Spleen (tissue), 11 donors: ENCODE data around the gene DEPDC7. TPM values are rescaled to one million over a fixed set of nuclear protein-coding genes. Genes with fewer than 3 reads are reported as not detected.

ENCODE experiments used
- DNase-seq: peaks from one replicate; pipeline ENCODE4 v3.0.0-alpha.2; 2020
- H3K27ac ChIP-seq, 8 donors: fragments of 200-600 bp; sonication (generic) in 7 of 8; 1 replicate in 4 of 8; 2 replicates in 4 of 8; pipeline versions ENCODE4 v1.5.0 to v1.8.0; 2016 to 2021; ENCODE audit warnings: inconsistent platforms in 4 of 8, mild to moderate bottlenecking in 4 of 8, moderate library complexity in 1 of 8
- H3K27me3 ChIP-seq, 7 donors: fragments of 200-600 bp; sonication (generic) in 6 of 7; replicated peaks in 1 of 7; 1 replicate in 4 of 7; 2 replicates in 3 of 7; pipeline versions ENCODE4 v1.5.0 to v1.8.0; 2016 to 2021; ENCODE audit warnings: inconsistent platforms in 3 of 7, mild to moderate bottlenecking in 1 of 7
- H3K36me3 ChIP-seq, 6 donors: fragments of 200-600 bp; sonication (generic) in 5 of 6; 1 replicate in 4 of 6; 2 replicates in 2 of 6; pipeline versions ENCODE4 v1.5.0 to v1.8.0; 2016 to 2021; ENCODE audit warnings: inconsistent platforms in 2 of 6
- H3K4me1 ChIP-seq, 6 donors: fragments of 200-600 bp; sonication (generic) in 5 of 6; 1 replicate in 3 of 6; 2 replicates in 3 of 6; pipeline versions ENCODE4 v1.5.0 to v1.8.0; 2016 to 2021; ENCODE audit warnings: inconsistent platforms in 3 of 6
- H3K4me3 ChIP-seq, 8 donors: fragments of 200-600 bp; sonication (generic) in 7 of 8; 1 replicate in 4 of 8; 2 replicates in 4 of 8; pipeline versions ENCODE4 v1.5.0 to v1.8.0; 2016 to 2021; ENCODE audit warnings: inconsistent platforms in 4 of 8, mild to moderate bottlenecking in 4 of 8, moderate library complexity in 2 of 8
- H3K9me3 ChIP-seq, 8 donors: fragments of 200-600 bp; sonication (generic) in 7 of 8; 1 replicate in 4 of 8; 2 replicates in 4 of 8; pipeline versions ENCODE4 v1.5.0 to v1.8.0; 2016 to 2021; ENCODE audit warnings: inconsistent platforms in 4 of 8
- CTCF ChIP-seq, 11 experiments: fragments of 200-600 bp in 7 of 11; fragments of 450-650 bp in 4 of 11; sonication (generic) in 4 of 11; IDR thresholded peaks in 8 of 11; conservative IDR thresholded peaks in 3 of 11; 1 replicate in 7 of 11; 2 replicates in 4 of 11; pipeline versions ENCODE4 v1.4.0 to v1.8.0; 2016 to 2021; ENCODE audit warnings: antibody characterized with exemption in 11 of 11, inconsistent platforms in 4 of 11, mild to moderate bottlenecking in 1 of 11
- POLR2A ChIP-seq, 3 donors: fragments of 450-650 bp; IDR thresholded peaks; one replicate each; pipeline ENCODE4 v1.5.1; 2017; ENCODE audit warnings: antibody characterized with exemption in 3 of 3, mild to moderate bottlenecking in 1 of 3
- POLR2AphosphoS5 ChIP-seq, 3 donors: sonication (generic); formaldehyde crosslinking; IDR thresholded peaks; one replicate each; pipeline ENCODE4 v1.5.1; 2017; ENCODE audit warnings: antibody characterized with exemption in 3 of 3
- WGBS, 5 donors: extraction: QIAGEN DNeasy Blood & Tissue Kit in 3 of 5; methylation state at CpG; one replicate each; pipeline versions ENCODE4 v1.1.5 to v1.1.7; 2013 to 2018; 5-methylcytosine and 5-hydroxymethylcytosine counted together
- intact Hi-C: fragments of 100-400 bp; cut with DNase I; formaldehyde crosslinking; loops from one replicate; pipeline ENCODE4 v1.15.0; 2023; ENCODE audit warnings: low total_unique reads
- polyA plus RNA-seq, 3 donors: library from polyadenylated mRNA; stranded (reverse); fragments of 200-250 nt; gene quantifications; one replicate each; pipeline ENCODE4 v1.2.1, GENCODE V29; 2013
- total RNA-seq, 7 donors: library from RNA; depleted of rRNA in 3 of 7; stranded (reverse); fragments of >200 nt in 3 of 7; fragmentation: NEBNext Ultra II Directional in 4 of 7; extraction: Animal tissue kit (Norgen Biotek cat#: 25700) in 4 of 7; gene quantifications; one replicate each; pipeline versions ENCODE4 v1.1.0 to v1.2.1, GENCODE V29; 2016 to 2021
- donor health status: healthy with polysubstance abuse.
- donor health status: DM: no; HTN: no; CAD: no; lungs with moderate emphysema.
- donor health status: DM: no; HTN: no; CAD: no.
- donor health status: Bipolar disorder and iron deficiency.
- donor health status: healthy.
- donor health status: DM: no; HTN: no; CAD: no.
- donor health status: DM: yes; HTN: yes; CAD: no.

The DEPDC7 gene
- total and polyA plus RNA-seq, 10 donors = 0.30 to 0.88 (median 0.54) TPM; not detected in 3

- peaks cover 0 to 91% (median 59%) of the 10 kb centered on the region in 6 donors for H3K36me3 ChIP-seq
- H3K27ac ChIP-seq = no peak overlapping the region
- H3K4me3 ChIP-seq = no peak overlapping the region
- H3K27me3 ChIP-seq = no peaks in the 10 kb centered on the region
- no peak for TF ChIP-seq POLR2A (IDR thresholded peaks at IDR 0.05)
- peak in 2 of 3 donors; percentile 37 to 66 for TF ChIP-seq POLR2AphosphoS5 (IDR thresholded peaks at IDR 0.05)
- peak; percentile 69 to 91 (median 85) for TF ChIP-seq CTCF (IDR thresholded peaks at IDR 0.05 in 8 of 11, conservative IDR thresholded peaks at IDR 0.05 in 3 of 11)
- H3K4me1 ChIP-seq = peaks cover 12 to 33% (median 23%) of the 10 kb centered on the region in 6 donors
- no peaks in the 10 kb centered on the region for H3K9me3 ChIP-seq
- intact Hi-C loops = loop anchor here (5.0 kb wide), 1 partner anchor 103 kb away; no protein-coding TSS in a partner anchor
- WGBS, 5 donors = 69 to 77% (median 71%) methylated on average over 13 to 22 of the region's 22 CpGs
- DNase-seq = peak; percentile 91
Measured at GRCh38 chr11:33065445-33066178, 49.9 kb downstream of the DEPDC7 start.

GRCh38 chr11:33067294-33067693 lies 51.6 kb downstream of the DEPDC7 start:
- WGBS, 5 donors = 91 to 98% (median 95%) methylated on average over 3 of the region's 3 CpGs
- Histone ChIP-seq H3K9me3 (no peaks in the 10 kb centered on the region), H3K27ac (no peak overlapping the region), H3K4me3 (no peak overlapping the region), H3K27me3 (no peaks in the 10 kb centered on the region), H3K4me1 (peaks cover 12 to 33% (median 23%) of the 10 kb centered on the region in 6 donors), H3K36me3 (peaks cover 0 to 91% (median 64%) of the 10 kb centered on the region in 6 donors)
- intact Hi-C loops = loop anchor here (5.0 kb wide), 1 partner anchor 105 kb away; no protein-coding TSS in a partner anchor
- no peak for DNase-seq
- TF ChIP-seq POLR2A (IDR thresholded peaks at IDR 0.05) (no peak), CTCF (IDR thresholded peaks at IDR 0.05 in 8 of 11, conservative IDR thresholded peaks at IDR 0.05 in 3 of 11) (no peak), POLR2AphosphoS5 (IDR thresholded peaks at IDR 0.05) (no peak)

- TF ChIP-seq POLR2AphosphoS5 (IDR thresholded peaks at IDR 0.05) = peak in 1 of 3 donors; percentile 10
- TF ChIP-seq POLR2A (IDR thresholded peaks at IDR 0.05) = no peak
- TF ChIP-seq CTCF (IDR thresholded peaks at IDR 0.05 in 8 of 11, conservative IDR thresholded peaks at IDR 0.05 in 3 of 11) = no peak
- DNase-seq = no peak
- H3K36me3 ChIP-seq = peaks cover 0 to 91% (median 68%) of the 10 kb centered on the region in 6 donors
- intact Hi-C loops = loop anchor here (5.0 kb wide), 1 partner anchor 106 kb away; no protein-coding TSS in a partner anchor
- no peaks in the 10 kb centered on the region for H3K9me3 ChIP-seq
- H3K27me3 ChIP-seq = no peaks in the 10 kb centered on the region
- WGBS, 5 donors = 94 to 96% (median 95%) methylated on average over 17 of the region's 17 CpGs
- no peak overlapping the region for H3K27ac ChIP-seq
- peaks cover 5 to 19% (median 15%) of the 10 kb centered on the region in 6 donors for H3K4me1 ChIP-seq
- H3K4me3 ChIP-seq = no peak overlapping the region
Measured at GRCh38 chr11:33068611-33069340, 53.1 kb downstream of the DEPDC7 start.

GRCh38 chr11:33072465-33072864 lies 56.8 kb downstream of the DEPDC7 start:
- no peak overlapping the region for H3K27ac ChIP-seq
- H3K36me3 ChIP-seq = peaks cover 0 to 100% (median 81%) of the 10 kb centered on the region in 6 donors
- intact Hi-C loops = no loop called here
- TF ChIP-seq CTCF (IDR thresholded peaks at IDR 0.05 in 8 of 11, conservative IDR thresholded peaks at IDR 0.05 in 3 of 11) (no peak), POLR2A (IDR thresholded peaks at IDR 0.05) (no peak), POLR2AphosphoS5 (IDR thresholded peaks at IDR 0.05) (no peak)
- 90 to 95% (median 94%) methylated on average over 7 to 8 of the region's 8 CpGs for WGBS, 5 donors
- H3K9me3 ChIP-seq = no peaks in the 10 kb centered on the region
- no peaks in the 10 kb centered on the region for H3K27me3 ChIP-seq
- no peak for DNase-seq
- no peak overlapping the region for H3K4me3 ChIP-seq
- no peaks in the 10 kb centered on the region for H3K4me1 ChIP-seq
